Prostate gland (tissue), 2 donors: Measurements from ENCODE around the gene RLF.

ENCODE experiments used
- CTCF ChIP-seq, 4 experiments: fragments of 200-600 bp in 2 of 4; fragments of 450-650 bp in 2 of 4; sonication (generic) in 2 of 4; IDR thresholded peaks; 1 replicate in 3 of 4; 2 replicates in 1 of 4; pipeline ENCODE4 v1.5.1; 2016 to 2019; ENCODE audit warnings: antibody characterized with exemption in 4 of 4, mild to moderate bottlenecking in 2 of 4, moderate library complexity in 2 of 4
- POLR2A ChIP-seq: fragments of 450-650 bp; IDR thresholded peaks from one replicate; pipeline ENCODE4 v1.6.1; 2016; ENCODE audit warnings: antibody characterized with exemption, mild to moderate bottlenecking

GRCh38 chr1:40221977-40222772 is 61.0 kb downstream of the RLF start:
- TF ChIP-seq CTCF (IDR thresholded peaks at IDR 0.05): no peak
- no peak for TF ChIP-seq POLR2A
